ENCODE data around the gene ZNF296. TPM values are rescaled to one million over a fixed set of nuclear protein-coding genes. Genes with fewer than 3 reads are reported as not detected.

The ZNF296 gene
- total and polyA plus RNA-seq, 2 of the 8 experiments (the other 6 are each of a cell fraction or from before 2014, with no cell fraction given) = 2.7 to 7.5 TPM

DNA sequence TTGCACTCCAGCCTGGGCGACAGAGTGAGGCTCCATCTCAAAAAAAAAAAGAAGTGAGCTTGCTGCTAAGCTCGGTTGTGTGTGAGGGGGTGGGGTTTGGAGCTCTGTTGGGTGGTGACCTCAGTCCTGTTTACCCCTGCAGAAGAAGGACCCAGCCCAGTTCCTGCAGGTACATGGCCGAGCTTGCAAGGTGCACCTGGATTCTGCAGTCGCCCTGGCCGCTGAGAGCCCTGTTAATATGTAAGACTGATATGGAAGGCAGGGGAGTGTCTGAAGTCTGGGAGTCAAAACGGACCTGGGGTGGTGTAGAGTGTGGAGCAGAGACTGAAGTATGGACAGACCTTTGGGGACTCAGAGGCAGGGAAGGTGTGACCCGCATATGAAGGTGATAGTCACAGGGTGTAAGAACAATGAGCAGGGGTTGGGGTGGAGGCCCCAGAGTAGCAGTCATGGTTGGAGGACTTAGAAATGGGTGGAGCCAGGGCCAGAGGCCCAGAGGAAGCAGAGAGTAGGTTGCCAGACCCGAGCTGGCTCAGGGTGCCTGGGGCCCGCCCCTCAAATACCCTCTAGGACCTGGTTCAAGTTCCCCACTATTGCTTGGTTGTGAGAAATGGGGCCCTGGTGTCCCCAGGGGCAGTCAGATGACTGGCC lies 24.2 kb downstream of the ZNF296 start:
- Histone ChIP-seq H4K20me1 (replicated peaks in 1 of 2; ENCODE audit: control insufficient read depth in 1 of 2, insufficient read depth in 2 of 2, low read length in 2 of 2) (peaks cover 10 to 15% of the 10 kb centered on the region in 2 experiments), H4K91ac (replicated peaks; ENCODE audit: insufficient read length, low read length) (no peak overlapping the region), H3K4me3 (ENCODE audit: extremely low read depth in 1 of 4, insufficient read depth in 2 of 4, low read depth in 3 of 4, low read length in 4 of 4) (no peak overlapping the region), H2BK15ac (ENCODE audit: low read length) (no peak overlapping the region), H3K27ac (ENCODE audit: low read depth, low read length) (no peak overlapping the region), H2AFZ (ENCODE audit: low read length) (no peak overlapping the region), H3K36me3 (ENCODE audit: control insufficient read depth in 2 of 4, insufficient read depth in 4 of 4, low read length in 3 of 4) (peaks cover 6 to 29% (median 13%) of the 10 kb centered on the region in 4 experiments; a peak in 6 of 8 replicates), H4K8ac (ENCODE audit: extremely low read depth, insufficient read depth, low read length) (no peak overlapping the region), H3K9ac (replicated peaks in 1 of 4; ENCODE audit: extremely low read depth in 1 of 4, low read depth in 3 of 4, low read length in 3 of 4) (no peak overlapping the region), H3K4ac (replicated peaks; ENCODE audit: insufficient read length, low read depth, low read length) (no peak overlapping the region), H2AK5ac (ENCODE audit: low read depth, low read length) (no peak overlapping the region), H3K27me3 (replicated peaks in 1 of 4; ENCODE audit: control insufficient read depth in 3 of 4, extremely low read depth in 1 of 4, insufficient read depth in 3 of 4, low read length in 3 of 4) (no peaks in the 10 kb centered on the region), H4K5ac (ENCODE audit: insufficient read length, low read depth, low read length) (no peak overlapping the region), H3K79me1 (ENCODE audit: low read depth, low read length) (peaks cover 8% of the 10 kb centered on the region), H3K23ac (ENCODE audit: insufficient read length) (no peak overlapping the region), H3K56ac (replicated peaks; ENCODE audit: insufficient read length, low read depth, low read length) (no peak overlapping the region), H3K79me2 (ENCODE audit: control insufficient read depth in 1 of 2, insufficient read depth in 2 of 2, low read length in 2 of 2) (peaks cover 0 to 27% of the 10 kb centered on the region in 2 experiments; a peak in 2 of 4 replicates), H2BK12ac (ENCODE audit: low read depth, low read length) (no peak overlapping the region), H3K9me3 (ENCODE audit: insufficient read depth in 2 of 2, low read depth in 1 of 2, low read length in 1 of 2) (no peaks in the 10 kb centered on the region), H3K23me2 (ENCODE audit: low read depth, low read length) (no peaks in the 10 kb centered on the region), H3K14ac (ENCODE audit: insufficient read length) (no peak overlapping the region), H2BK5ac (ENCODE audit: low read depth, low read length) (no peak overlapping the region; the same call in 1 of the 2 replicates), H2BK20ac (ENCODE audit: low read length) (no peak overlapping the region), H3K4me1 (replicated peaks in 1 of 4; ENCODE audit: control insufficient read depth in 3 of 4, insufficient read depth in 4 of 4, low read length in 3 of 4) (no peaks in the 10 kb centered on the region), H2BK120ac (replicated peaks; ENCODE audit: low read depth, low read length) (no peak overlapping the region), H3K4me2 (ENCODE audit: insufficient read depth in 1 of 2, low read depth in 2 of 2, low read length in 2 of 2) (no peak overlapping the region), H3K18ac (ENCODE audit: extremely low read depth, low read length) (no peak overlapping the region)
- no peak for DNase-seq (ENCODE audit: low read depth in 1 of 2, low spot score in 2 of 2)
- no peak for FAIRE-seq
- 94% methylated on average over 8 of the region's 9 CpGs; no CpG with 5 or more reads in 1 of the 2 experiments for WGBS, 2 experiments (ENCODE audit: extremely low coverage in 1 of 2, insufficient coverage in 1 of 2, insufficient read length in 1 of 2, insufficient replicate concordance in 2 of 2, low coverage in 1 of 2, low lambda C conversion rate in 2 of 2, missing lambda C conversion rate in 1 of 2)
- ChIA-PET CTCF (ENCODE audit: partially characterized antibody) (interaction anchor here (0.9 to 1.7 kb wide), 8 partner anchors 12 to 95 kb away, joined by 3 to 6 read pairs (median 4); partner anchors contain the start of gene CLASRP), POLR2A (ENCODE audit: partially characterized antibody) (interaction anchor here (1.0 to 1.3 kb wide), 4 partner anchors 20 to 97 kb away, joined by 3 read pairs; partner anchors contain the start of gene CLPTM1)
- TF ChIP-seq USF2 (IDR thresholded peaks at IDR 0.05; ENCODE audit: low read length) = no peak

Measured in H1 (cell line).